WTC11 (cell line): ENCODE measurements around the gene TMEM175. TPM values are rescaled to one million over a fixed set of nuclear protein-coding genes. Genes with fewer than 3 reads are reported as not detected.

Source experiments
- ATAC-seq: fragments of 200-7000 bp; cut with Tn5 transposase; 2 replicates; pipeline ENCODE4 v1.10.0; 2021; ENCODE audit warnings: mild to moderate bottlenecking, moderate library complexity
- CTCF ChIA-PET: fragments of 300-600 bp; sonication (Branson Sonifier 250); formaldehyde crosslinking; loops from one replicate; lab custom pipeline; 2021; ENCODE audit warnings: antibody characterized with exemption; lab: Charles Lee
- POLR2A ChIA-PET: fragments of 350-600 bp; sonication (Branson Sonifier 250); formaldehyde crosslinking; loops from one replicate; lab custom pipeline; 2021; ENCODE audit warnings: antibody characterized with exemption; lab: Charles Lee
- DNase-seq: peaks from one replicate; pipeline ENCODE4 v3.0.0; 2021; ENCODE audit warnings: low spot score
- H3K27ac Mint-ChIP-seq: 2 replicates; pipeline ENCODE4 v1.8.0; 2021; ENCODE audit warnings: mixed read lengths
- H3K27me3 Mint-ChIP-seq: 2 replicates; pipeline ENCODE4 v1.8.0; 2021; ENCODE audit warnings: low read depth, mild to moderate bottlenecking, moderate library complexity, mixed read lengths
- H3K36me3 Mint-ChIP-seq: 2 replicates; pipeline ENCODE4 v1.8.0; 2021; ENCODE audit warnings: mixed read lengths
- H3K4me1 Mint-ChIP-seq: 2 replicates; pipeline ENCODE4 v1.8.0; 2022; ENCODE audit warnings: mixed read lengths
- H3K4me3 Mint-ChIP-seq: 2 replicates; pipeline ENCODE4 v1.8.0; 2021; ENCODE audit warnings: mild to moderate bottlenecking, moderate library complexity, mixed read lengths
- H3K9me3 Mint-ChIP-seq: 2 replicates; pipeline ENCODE4 v1.8.0; 2021; ENCODE audit warnings: mixed read lengths
- AFF4 ChIP-seq: sonication (generic); formaldehyde crosslinking; IDR thresholded peaks from 2 replicates; pipeline ENCODE4 v1.8.1; 2023; ENCODE audit warnings: mild to moderate bottlenecking, missing genetic modification reagents, borderline replicate concordance
- AR ChIP-seq: fragments of 250-450 bp; sonication (Bioruptor Pico); IDR thresholded peaks from 2 replicates; pipeline ENCODE4 v1.9.0; 2021; ENCODE audit warnings: mild to moderate bottlenecking
- ATF3 ChIP-seq: sonication (generic); formaldehyde crosslinking; conservative IDR thresholded peaks from 2 replicates; pipeline ENCODE4 v1.8.1; 2022; ENCODE audit warnings: mild to moderate bottlenecking, missing genetic modification reagents
- ATF6 ChIP-seq: sonication (generic); formaldehyde crosslinking; IDR thresholded peaks from 2 replicates; pipeline ENCODE4 v1.8.1; 2023; ENCODE audit warnings: mild to moderate bottlenecking, missing genetic modification reagents
- CREM ChIP-seq: sonication (generic); formaldehyde crosslinking; IDR thresholded peaks from 2 replicates; pipeline ENCODE4 v1.8.1; 2022; ENCODE audit warnings: mild to moderate bottlenecking, missing genetic modification reagents, moderate library complexity
- CTCF ChIP-seq: fragments of 200-600 bp; IDR thresholded peaks from 2 replicates; pipeline ENCODE4 v1.8.0; 2022; ENCODE audit warnings: antibody characterized with exemption
- E2F5 ChIP-seq: sonication (generic); formaldehyde crosslinking; IDR thresholded peaks from 2 replicates; pipeline ENCODE4 v1.8.1; 2022; ENCODE audit warnings: mild to moderate bottlenecking, moderate library complexity, missing genetic modification reagents
- ELF4 ChIP-seq: sonication (generic); formaldehyde crosslinking; IDR thresholded peaks from 2 replicates; pipeline ENCODE4 v1.8.1; 2022; ENCODE audit warnings: low read depth, mild to moderate bottlenecking, moderate library complexity, missing genetic modification reagents
- ESRRA ChIP-seq: sonication (generic); formaldehyde crosslinking; IDR thresholded peaks from 2 replicates; pipeline ENCODE4 v1.8.1; 2022; ENCODE audit warnings: mild to moderate bottlenecking, missing genetic modification reagents, borderline replicate concordance
- ETV6 ChIP-seq: sonication (generic); formaldehyde crosslinking; IDR thresholded peaks from 2 replicates; pipeline ENCODE4 v1.8.1; 2022; ENCODE audit warnings: mild to moderate bottlenecking, missing genetic modification reagents
- IRF2 ChIP-seq: sonication (generic); formaldehyde crosslinking; IDR thresholded peaks from 2 replicates; pipeline ENCODE4 v1.8.0; 2022; ENCODE audit warnings: low read depth, missing genetic modification reagents, borderline replicate concordance
- NFE2L1 ChIP-seq: sonication (generic); formaldehyde crosslinking; IDR thresholded peaks from 2 replicates; pipeline ENCODE4 v1.8.1; 2023; ENCODE audit warnings: missing genetic modification reagents
- SP1 ChIP-seq: sonication (generic); formaldehyde crosslinking; conservative IDR thresholded peaks from 2 replicates; pipeline ENCODE4 v1.8.1; 2022; ENCODE audit warnings: missing genetic modification reagents
- TCF7 ChIP-seq: sonication (generic); formaldehyde crosslinking; IDR thresholded peaks from 2 replicates; pipeline ENCODE4 v1.8.0; 2022; ENCODE audit warnings: mild to moderate bottlenecking, low read depth, missing genetic modification reagents, moderate library complexity
- TEAD4 ChIP-seq: sonication (generic); formaldehyde crosslinking; IDR thresholded peaks from 2 replicates; pipeline ENCODE4 v1.8.0; 2022; ENCODE audit warnings: mild to moderate bottlenecking, missing genetic modification reagents
- ZNF138 ChIP-seq: sonication (generic); formaldehyde crosslinking; conservative IDR thresholded peaks from 2 replicates; pipeline ENCODE4 v1.8.1; 2022; ENCODE audit warnings: mild to moderate bottlenecking, moderate library complexity, missing genetic modification reagents
- ZNF263 ChIP-seq: sonication (generic); formaldehyde crosslinking; IDR thresholded peaks from 2 replicates; pipeline ENCODE4 v1.8.1; 2022; ENCODE audit warnings: low read depth, mild to moderate bottlenecking, moderate library complexity, missing genetic modification reagents
- ZNF396 ChIP-seq: fragments of 250-450 bp; sonication (Bioruptor Pico); IDR thresholded peaks from 2 replicates; pipeline ENCODE4 v1.8.0; 2021; ENCODE audit warnings: mild to moderate bottlenecking, moderate library complexity, borderline replicate concordance
- total RNA-seq: library from RNA; stranded (reverse); gene quantifications from 3 replicates; pipeline ENCODE4 v1.2.3, GENCODE V29; 2021

The TMEM175 gene
- total RNA-seq, 1 experiment from 2014 or later, result 9.2 TPM

- CTCF ChIA-PET, result no interaction called here
- DNase-seq (no peak), ATAC-seq (no peak)
- POLR2A ChIA-PET, result no interaction called here
- Mint-ChIP-seq H3K9me3 (peaks cover 11% of the 10 kb centered on the region), H3K4me1 (no peaks in the 10 kb centered on the region), H3K4me3 (no peak overlapping the region), H3K27ac (no peak overlapping the region), H3K27me3 (no peaks in the 10 kb centered on the region), H3K36me3 (peaks cover 23% of the 10 kb centered on the region)
- no peak for TF ChIP-seq ATF6
- TF ChIP-seq NFE2L1 (CRISPR knock-in tag), result no peak
- TF ChIP-seq ETV6 (CRISPR knock-in tag), result no peak
- TF ChIP-seq AR (CRISPR knock-in tag), result no peak
- TF ChIP-seq ZNF263 (CRISPR knock-in tag), result no peak
- TF ChIP-seq ELF4, result no peak
- TF ChIP-seq TEAD4, result no peak
- no peak for TF ChIP-seq ZNF396 (CRISPR knock-in tag)
- no peak for TF ChIP-seq CREM
These were observed 48.0 kb upstream of the TMEM175 start for GRCh38 chr4:884259-884658.

GRCh38 chr4:884896-885295 is 47.4 kb upstream of the TMEM175 start:
- ChIA-PET POLR2A (no interaction called here), CTCF (no interaction called here)
- DNase-seq, result no peak
- Mint-ChIP-seq H3K27me3 (no peaks in the 10 kb centered on the region), H3K9me3 (peaks cover 11% of the 10 kb centered on the region), H3K4me1 (no peaks in the 10 kb centered on the region), H3K36me3 (peaks cover 22% of the 10 kb centered on the region), H3K4me3 (no peak overlapping the region), H3K27ac (no peak overlapping the region)
- ATAC-seq, result no peak
- TF ChIP-seq SP1, result no peak
- no peak for TF ChIP-seq AFF4 (CRISPR knock-in tag)
- TF ChIP-seq E2F5 (CRISPR knock-in tag), result no peak
- no peak for TF ChIP-seq ATF3 (CRISPR knock-in tag)
- TF ChIP-seq CTCF, result no peak
- no peak for TF ChIP-seq ESRRA (CRISPR knock-in tag)
- no peak for TF ChIP-seq TCF7 (CRISPR knock-in tag)
- no peak for TF ChIP-seq IRF2 (CRISPR knock-in tag)
- no peak for TF ChIP-seq ZNF138 (CRISPR knock-in tag)
